Kidney capillary endothelial cell (primary cell): ENCODE data around the gene ANO3.
"Not testable (repeated sequence)": the region's sequence is repeated elsewhere in the genome, so short reads cannot be mapped to it uniquely, and the experiment has no call there.

Experiments
- DNase-seq: peaks from one replicate; pipeline ENCODE4 v3.0.0-alpha.2; 2018; ENCODE audit warnings: low spot score

Gene ANO3

GRCh38 chr11:26331911-26332571, at the start of gene ANO3:
Gene ANO3, plus strand, starts transcription at chr11:26332130. Its CDS starts 146 bp downstream, at chr11:26332276.
- DNase-seq, result peak; percentile 18

GRCh38 chr11:26283852-26284408, 48.0 kb upstream of the ANO3 start:
- no peak for DNase-seq

GRCh38 chr11:26285608-26286007, 46.3 kb upstream of the ANO3 start:
- no peak for DNase-seq

GRCh38 chr11:26286472-26287066, 45.4 kb upstream of the ANO3 start:
- peak; percentile 21 for DNase-seq

GRCh38 chr11:26287067-26287518, 44.8 kb upstream of the ANO3 start:
- no peak for DNase-seq

GRCh38 chr11:26297189-26297975, 34.5 kb upstream of the ANO3 start:
- peak; percentile 60 for DNase-seq

GRCh38 chr11:26316372-26316771, 15.6 kb upstream of the ANO3 start:
- not testable (repeated sequence) for DNase-seq

- no peak for DNase-seq
These were observed 12.0 kb upstream of the ANO3 start for GRCh38 chr11:26319906-26320305.

GRCh38 chr11:26321516-26321915, 10.4 kb upstream of the ANO3 start:
- no peak for DNase-seq

- DNase-seq, result no peak
These were observed 9.4 kb upstream of the ANO3 start for GRCh38 chr11:26322335-26323067.

- no peak for DNase-seq
These were observed 8.1 kb upstream of the ANO3 start for GRCh38 chr11:26323837-26324236.

- DNase-seq, result no peak
These were observed 7.7 kb upstream of the ANO3 start for GRCh38 chr11:26324270-26324669.

GRCh38 chr11:26326793-26327400, 5.0 kb upstream of the ANO3 start:
- no peak for DNase-seq

GRCh38 chr11:26329206-26329605, 2.7 kb upstream of the ANO3 start:
- no peak for DNase-seq

GRCh38 chr11:26330262-26330661, 1.7 kb upstream of the ANO3 start:
- DNase-seq, result no peak

GRCh38 chr11:26332572-26332915, 614 bp downstream of the ANO3 start:
- DNase-seq, result no peak

GRCh38 chr11:26333906-26334305, 2.0 kb downstream of the ANO3 start:
- no peak for DNase-seq

- DNase-seq, result no peak
These were observed 4.0 kb downstream of the ANO3 start for GRCh38 chr11:26335903-26336302.

- no peak for DNase-seq
These were observed 12.7 kb downstream of the ANO3 start for GRCh38 chr11:26344647-26345046.

GRCh38 chr11:26348776-26349175, 16.8 kb downstream of the ANO3 start:
- DNase-seq, result no peak

- no peak for DNase-seq
These were observed 18.1 kb downstream of the ANO3 start for GRCh38 chr11:26350002-26350401.

- no peak for DNase-seq
These were observed 21.1 kb downstream of the ANO3 start for GRCh38 chr11:26353010-26353409.
